B cell (primary cell): ENCODE results near the gene PAM.
"Not testable (repeated sequence)": the region's sequence is repeated elsewhere in the genome, so short reads cannot be mapped to it uniquely, and the experiment has no call there.

Experiments
- EZH2 ChIP-seq: IDR thresholded peaks from 2 replicates; pipeline ENCODE4 v1.6.1; 2012; ENCODE audit warnings: borderline replicate concordance, low read depth, mild to moderate bottlenecking, moderate library complexity, low read length; ENCODE audit not compliant: insufficient read depth, poor library complexity, severe bottlenecking
- TF ChIP-seq, protein P1 (sequence below): fragments of 200-600 bp; IDR thresholded peaks from one replicate; pipeline ENCODE4 v1.8.0; 2022; ENCODE audit warnings: antibody characterized with exemption, mild to moderate bottlenecking

- TF ChIP-seq, protein P1, sequence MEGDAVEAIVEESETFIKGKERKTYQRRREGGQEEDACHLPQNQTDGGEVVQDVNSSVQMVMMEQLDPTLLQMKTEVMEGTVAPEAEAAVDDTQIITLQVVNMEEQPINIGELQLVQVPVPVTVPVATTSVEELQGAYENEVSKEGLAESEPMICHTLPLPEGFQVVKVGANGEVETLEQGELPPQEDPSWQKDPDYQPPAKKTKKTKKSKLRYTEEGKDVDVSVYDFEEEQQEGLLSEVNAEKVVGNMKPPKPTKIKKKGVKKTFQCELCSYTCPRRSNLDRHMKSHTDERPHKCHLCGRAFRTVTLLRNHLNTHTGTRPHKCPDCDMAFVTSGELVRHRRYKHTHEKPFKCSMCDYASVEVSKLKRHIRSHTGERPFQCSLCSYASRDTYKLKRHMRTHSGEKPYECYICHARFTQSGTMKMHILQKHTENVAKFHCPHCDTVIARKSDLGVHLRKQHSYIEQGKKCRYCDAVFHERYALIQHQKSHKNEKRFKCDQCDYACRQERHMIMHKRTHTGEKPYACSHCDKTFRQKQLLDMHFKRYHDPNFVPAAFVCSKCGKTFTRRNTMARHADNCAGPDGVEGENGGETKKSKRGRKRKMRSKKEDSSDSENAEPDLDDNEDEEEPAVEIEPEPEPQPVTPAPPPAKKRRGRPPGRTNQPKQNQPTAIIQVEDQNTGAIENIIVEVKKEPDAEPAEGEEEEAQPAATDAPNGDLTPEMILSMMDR = not testable (repeated sequence)
- TF ChIP-seq EZH2 = not testable (repeated sequence)
Observed at GRCh38 chr5:102999621-103000020, 244.5 kb downstream of the PAM start.
